ENCODE results near the gene GAS5.

DNA sequence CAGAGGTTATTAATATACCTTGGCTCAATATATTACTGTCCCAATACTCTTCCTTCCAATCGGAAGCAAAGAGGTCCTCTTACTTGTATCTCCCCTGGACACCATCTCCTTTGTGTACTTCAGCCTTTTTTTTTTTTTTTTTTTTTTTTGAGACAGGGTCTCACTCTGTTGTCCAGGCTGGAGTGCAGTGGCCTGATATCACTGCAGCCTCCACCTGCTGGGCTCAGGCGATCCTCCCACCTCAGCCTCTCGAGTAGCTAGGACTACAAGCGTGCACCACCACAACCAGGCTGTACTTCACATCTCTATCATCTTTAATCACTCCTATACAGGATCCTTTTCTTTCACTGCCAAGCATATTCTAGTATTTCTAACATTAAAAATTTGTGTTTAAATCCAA lies 46.1 kb downstream of the GAS5 start:
- TF ChIP-seq EP300 (IDR thresholded peaks at IDR 0.05): no peak
- TF ChIP-seq, protein P1, sequence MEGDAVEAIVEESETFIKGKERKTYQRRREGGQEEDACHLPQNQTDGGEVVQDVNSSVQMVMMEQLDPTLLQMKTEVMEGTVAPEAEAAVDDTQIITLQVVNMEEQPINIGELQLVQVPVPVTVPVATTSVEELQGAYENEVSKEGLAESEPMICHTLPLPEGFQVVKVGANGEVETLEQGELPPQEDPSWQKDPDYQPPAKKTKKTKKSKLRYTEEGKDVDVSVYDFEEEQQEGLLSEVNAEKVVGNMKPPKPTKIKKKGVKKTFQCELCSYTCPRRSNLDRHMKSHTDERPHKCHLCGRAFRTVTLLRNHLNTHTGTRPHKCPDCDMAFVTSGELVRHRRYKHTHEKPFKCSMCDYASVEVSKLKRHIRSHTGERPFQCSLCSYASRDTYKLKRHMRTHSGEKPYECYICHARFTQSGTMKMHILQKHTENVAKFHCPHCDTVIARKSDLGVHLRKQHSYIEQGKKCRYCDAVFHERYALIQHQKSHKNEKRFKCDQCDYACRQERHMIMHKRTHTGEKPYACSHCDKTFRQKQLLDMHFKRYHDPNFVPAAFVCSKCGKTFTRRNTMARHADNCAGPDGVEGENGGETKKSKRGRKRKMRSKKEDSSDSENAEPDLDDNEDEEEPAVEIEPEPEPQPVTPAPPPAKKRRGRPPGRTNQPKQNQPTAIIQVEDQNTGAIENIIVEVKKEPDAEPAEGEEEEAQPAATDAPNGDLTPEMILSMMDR (IDR thresholded peaks at IDR 0.05): no peak
- TF ChIP-seq POLR2A (IDR thresholded peaks at IDR 0.05; ENCODE audit: low read depth): no peak
- no peak for TF ChIP-seq POLR2AphosphoS5 (IDR thresholded peaks at IDR 0.05)
